DOHH2 (cell line): ENCODE data around the gene PRRX1.

Experiments
- H3F3A ChIP-seq: fragments of 200-600 bp; sonication (generic), shearing (Covaris generic); 2 replicates; pipeline ENCODE4 v1.6.0; 2016; ENCODE audit warnings: antibody characterized with exemption, mild to moderate bottlenecking; ENCODE audit not compliant: control insufficient read depth, insufficient read depth
- H3K27ac ChIP-seq: fragments of 200-600 bp; sonication (generic); 2 replicates; pipeline ENCODE4 v1.5.1; 2014; ENCODE audit warnings: low read depth, mild to moderate bottlenecking, low read length, moderate library complexity
- H3K27me3 ChIP-seq: fragments of 200-600 bp; sonication (generic); 2 replicates; pipeline ENCODE4 v1.6.1; 2014; ENCODE audit warnings: mild to moderate bottlenecking, low read length, mixed read lengths; ENCODE audit not compliant: control insufficient read depth
- H3K36me3 ChIP-seq: fragments of 200-600 bp; sonication (generic); 2 replicates; pipeline ENCODE4 v1.6.1; 2014; ENCODE audit warnings: mild to moderate bottlenecking, low read length, moderate library complexity, mixed read lengths; ENCODE audit not compliant: control insufficient read depth
- H3K4me1 ChIP-seq: fragments of 200-600 bp; sonication (generic); 2 replicates; pipeline ENCODE4 v1.6.1; 2014; ENCODE audit warnings: mild to moderate bottlenecking, low read length, mixed read lengths; ENCODE audit not compliant: control insufficient read depth
- H3K4me2 ChIP-seq: fragments of 200-600 bp; sonication (generic); 2 replicates; pipeline ENCODE4 v1.6.0; 2014; ENCODE audit warnings: mild to moderate bottlenecking, low read length, moderate library complexity
- H3K4me3 ChIP-seq: fragments of 200-600 bp; sonication (generic); 2 replicates; pipeline ENCODE4 v1.5.1; 2014; ENCODE audit warnings: mild to moderate bottlenecking, low read length, mixed read lengths
- H3K79me2 ChIP-seq: fragments of 200-600 bp; sonication (generic); 2 replicates; pipeline ENCODE4 v1.6.1; 2014; ENCODE audit warnings: mild to moderate bottlenecking, low read length, mixed read lengths; ENCODE audit not compliant: control insufficient read depth
- H3K9me2 ChIP-seq: fragments of 200-600 bp; sonication (generic); replicated peaks from 2 replicates; pipeline ENCODE4 v1.6.1; 2014; ENCODE audit warnings: mild to moderate bottlenecking, low read length, mixed read lengths; ENCODE audit not compliant: control insufficient read depth
- H3K9me3 ChIP-seq: fragments of 200-600 bp; sonication (generic); 2 replicates; pipeline ENCODE4 v1.6.1; 2014; ENCODE audit warnings: antibody characterized with exemption, low read length, mixed read lengths; ENCODE audit not compliant: control insufficient read depth, insufficient read depth
- H4K20me1 ChIP-seq: fragments of 200-600 bp; sonication (generic); 2 replicates; pipeline ENCODE4 v1.6.0; 2014; ENCODE audit warnings: low read depth, mild to moderate bottlenecking, antibody characterized with exemption, low read length, moderate library complexity; ENCODE audit not compliant: control insufficient read depth, insufficient read depth
- EZH2phosphoT487 ChIP-seq: fragments of 200-600 bp; sonication (generic); IDR thresholded peaks from 2 replicates; pipeline ENCODE4 v1.6.1; 2017; ENCODE audit warnings: borderline replicate concordance, mild to moderate bottlenecking, antibody characterized with exemption, low read length, moderate library complexity, mixed read lengths
- TF ChIP-seq, protein P1 (sequence below): fragments of 200-600 bp; sonication (generic); IDR thresholded peaks from one replicate; pipeline ENCODE4 v1.5.1; 2014; ENCODE audit warnings: antibody characterized with exemption, mild to moderate bottlenecking, low read depth, low read length; ENCODE audit not compliant: poor library complexity, severe bottlenecking

PRRX1 gene

DNA sequence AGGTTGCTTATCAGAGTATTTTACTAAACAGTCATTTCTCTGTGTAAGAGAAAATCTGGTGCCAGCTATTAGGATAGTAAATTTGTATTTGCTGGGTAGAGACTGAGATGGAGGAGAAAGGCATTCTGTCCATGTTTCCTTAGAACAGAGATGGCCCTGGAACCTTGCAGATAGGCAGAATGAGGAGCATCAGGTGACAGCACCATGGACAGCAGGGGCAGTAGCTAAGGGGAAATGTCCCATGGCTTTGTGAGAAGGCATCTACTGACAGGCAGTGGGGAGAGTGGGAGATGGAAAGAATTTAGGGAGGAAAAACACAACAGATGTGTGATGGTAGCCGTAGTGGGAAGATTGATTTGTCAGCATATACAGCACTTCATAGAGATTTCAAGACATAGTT is 105.0 kb downstream of the PRRX1 start:
- no peak for TF ChIP-seq EZH2phosphoT487
- H3K4me2 ChIP-seq = no peak overlapping the region
- no peaks in the 10 kb centered on the region for H3K27me3 ChIP-seq
- H3K36me3 ChIP-seq = no peaks in the 10 kb centered on the region
- no peaks in the 10 kb centered on the region for H4K20me1 ChIP-seq
- H3K27ac ChIP-seq = no peak overlapping the region
- H3F3A ChIP-seq = no peaks in the 10 kb centered on the region
- H3K4me3 ChIP-seq = no peak overlapping the region
- H3K79me2 ChIP-seq = no peaks in the 10 kb centered on the region
- no peaks in the 10 kb centered on the region for H3K9me2 ChIP-seq
- H3K4me1 ChIP-seq = no peaks in the 10 kb centered on the region
- no peaks in the 10 kb centered on the region for H3K9me3 ChIP-seq

DNA sequence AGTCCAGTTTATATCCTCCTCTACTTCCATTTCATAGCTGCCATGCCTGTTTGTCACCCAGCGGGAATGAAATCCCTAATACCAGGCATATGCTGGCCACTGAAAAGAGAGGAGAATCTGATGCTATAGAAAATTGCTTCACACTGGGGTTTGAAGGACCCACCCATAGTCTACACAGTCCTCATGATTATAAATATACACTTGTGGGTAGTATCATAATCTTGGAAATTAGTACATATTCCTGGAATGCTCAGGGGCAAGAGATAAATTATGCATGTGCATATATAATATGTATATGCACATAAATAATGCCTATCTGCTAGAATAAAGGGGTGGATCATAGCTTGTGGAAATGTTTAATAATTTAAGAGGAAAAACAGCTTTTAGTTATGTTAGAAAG is 105.8 kb downstream of the PRRX1 start:
- no peaks in the 10 kb centered on the region for H4K20me1 ChIP-seq
- no peaks in the 10 kb centered on the region for H3K27me3 ChIP-seq
- H3K27ac ChIP-seq = no peak overlapping the region
- H3K4me2 ChIP-seq = no peak overlapping the region
- H3K36me3 ChIP-seq = no peaks in the 10 kb centered on the region
- H3K4me1 ChIP-seq = no peaks in the 10 kb centered on the region
- H3K9me3 ChIP-seq = no peaks in the 10 kb centered on the region
- H3K79me2 ChIP-seq = no peaks in the 10 kb centered on the region
- no peaks in the 10 kb centered on the region for H3F3A ChIP-seq
- no peaks in the 10 kb centered on the region; the same call in 1 of the 2 replicates for H3K9me2 ChIP-seq
- H3K4me3 ChIP-seq = no peak overlapping the region
- no peak for TF ChIP-seq EZH2phosphoT487
- TF ChIP-seq, protein P1, sequence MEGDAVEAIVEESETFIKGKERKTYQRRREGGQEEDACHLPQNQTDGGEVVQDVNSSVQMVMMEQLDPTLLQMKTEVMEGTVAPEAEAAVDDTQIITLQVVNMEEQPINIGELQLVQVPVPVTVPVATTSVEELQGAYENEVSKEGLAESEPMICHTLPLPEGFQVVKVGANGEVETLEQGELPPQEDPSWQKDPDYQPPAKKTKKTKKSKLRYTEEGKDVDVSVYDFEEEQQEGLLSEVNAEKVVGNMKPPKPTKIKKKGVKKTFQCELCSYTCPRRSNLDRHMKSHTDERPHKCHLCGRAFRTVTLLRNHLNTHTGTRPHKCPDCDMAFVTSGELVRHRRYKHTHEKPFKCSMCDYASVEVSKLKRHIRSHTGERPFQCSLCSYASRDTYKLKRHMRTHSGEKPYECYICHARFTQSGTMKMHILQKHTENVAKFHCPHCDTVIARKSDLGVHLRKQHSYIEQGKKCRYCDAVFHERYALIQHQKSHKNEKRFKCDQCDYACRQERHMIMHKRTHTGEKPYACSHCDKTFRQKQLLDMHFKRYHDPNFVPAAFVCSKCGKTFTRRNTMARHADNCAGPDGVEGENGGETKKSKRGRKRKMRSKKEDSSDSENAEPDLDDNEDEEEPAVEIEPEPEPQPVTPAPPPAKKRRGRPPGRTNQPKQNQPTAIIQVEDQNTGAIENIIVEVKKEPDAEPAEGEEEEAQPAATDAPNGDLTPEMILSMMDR = no peak

- H3F3A ChIP-seq = no peaks in the 10 kb centered on the region
- H3K4me1 ChIP-seq = no peaks in the 10 kb centered on the region
- no peaks in the 10 kb centered on the region for H3K9me3 ChIP-seq
- H4K20me1 ChIP-seq = no peaks in the 10 kb centered on the region
- no peaks in the 10 kb centered on the region; the same call in 1 of the 2 replicates for H3K9me2 ChIP-seq
- H3K4me2 ChIP-seq = no peak overlapping the region
- TF ChIP-seq EZH2phosphoT487 = no peak
- TF ChIP-seq, protein P1 = no peak
- no peak overlapping the region for H3K27ac ChIP-seq
- H3K36me3 ChIP-seq = no peaks in the 10 kb centered on the region
- H3K79me2 ChIP-seq = no peaks in the 10 kb centered on the region
- no peak overlapping the region for H3K4me3 ChIP-seq
- no peaks in the 10 kb centered on the region for H3K27me3 ChIP-seq
Observed at GRCh38 chr1:170770254-170770653, 106.3 kb downstream of the PRRX1 start.

- Histone ChIP-seq H3K4me1 (no peaks in the 10 kb centered on the region), H3K27me3 (no peaks in the 10 kb centered on the region), H3K9me2 (no peaks in the 10 kb centered on the region; the same call in 1 of the 2 replicates), H3F3A (no peaks in the 10 kb centered on the region), H3K4me2 (no peak overlapping the region), H3K36me3 (no peaks in the 10 kb centered on the region), H3K27ac (no peak overlapping the region), H4K20me1 (no peaks in the 10 kb centered on the region), H3K4me3 (no peak overlapping the region), H3K79me2 (no peaks in the 10 kb centered on the region), H3K9me3 (no peaks in the 10 kb centered on the region)
- no peak for TF ChIP-seq EZH2phosphoT487
- TF ChIP-seq, protein P1 = no peak
Observed at GRCh38 chr1:170776252-170776651, 112.3 kb downstream of the PRRX1 start.
